ENCODE data around the gene PHF2. TPM values are rescaled to one million over a fixed set of nuclear protein-coding genes. Genes with fewer than 3 reads are reported as not detected.
"Not testable (repeated sequence)": the region's sequence is repeated elsewhere in the genome, so short reads cannot be mapped to it uniquely, and the experiment has no call there.

Gene PHF2
- total and polyA plus RNA-seq, 2 experiments from 2014 or later = 4.3 to 11.8 TPM

DNA sequence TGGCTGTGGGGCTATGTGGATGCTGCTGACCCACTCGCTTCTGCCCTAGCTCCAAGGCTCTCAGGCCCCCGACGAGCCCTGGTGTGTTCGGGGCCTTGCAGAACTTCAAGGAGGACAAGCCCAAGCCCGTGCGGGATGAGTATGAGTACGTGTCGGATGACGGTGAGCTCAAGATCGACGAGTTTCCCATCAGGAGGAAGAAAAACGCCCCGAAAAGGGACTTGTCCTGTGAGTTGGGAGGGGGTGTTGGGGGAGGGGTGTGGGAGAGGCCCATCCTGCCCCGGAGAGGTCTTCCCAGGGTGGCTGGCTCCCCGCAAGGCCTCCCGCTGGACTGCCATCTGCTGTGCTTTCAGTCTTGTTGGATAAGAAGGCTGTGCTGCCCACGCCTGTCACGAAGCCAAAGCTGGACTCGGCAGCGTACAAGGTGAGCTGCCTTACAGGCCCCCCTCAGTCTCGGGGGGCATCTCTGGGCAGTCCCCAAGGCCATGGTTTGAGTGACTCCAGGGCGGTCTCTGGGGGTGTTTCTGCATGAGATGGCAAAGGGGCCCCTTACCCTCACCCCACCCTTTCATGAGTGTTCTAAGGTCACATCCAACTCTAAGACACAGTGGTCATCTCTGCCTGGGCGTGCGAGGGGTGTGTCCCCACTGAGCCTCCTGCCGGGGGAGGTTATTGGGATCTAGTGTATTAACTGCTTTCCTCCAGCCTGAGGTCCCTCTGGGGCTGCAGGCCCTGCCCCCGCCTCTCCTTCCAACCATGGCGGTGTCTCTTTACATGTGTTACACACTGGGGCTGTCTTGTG is 89.5 kb downstream of the PHF2 start (continued):
- TF ChIP-seq, protein P1, sequence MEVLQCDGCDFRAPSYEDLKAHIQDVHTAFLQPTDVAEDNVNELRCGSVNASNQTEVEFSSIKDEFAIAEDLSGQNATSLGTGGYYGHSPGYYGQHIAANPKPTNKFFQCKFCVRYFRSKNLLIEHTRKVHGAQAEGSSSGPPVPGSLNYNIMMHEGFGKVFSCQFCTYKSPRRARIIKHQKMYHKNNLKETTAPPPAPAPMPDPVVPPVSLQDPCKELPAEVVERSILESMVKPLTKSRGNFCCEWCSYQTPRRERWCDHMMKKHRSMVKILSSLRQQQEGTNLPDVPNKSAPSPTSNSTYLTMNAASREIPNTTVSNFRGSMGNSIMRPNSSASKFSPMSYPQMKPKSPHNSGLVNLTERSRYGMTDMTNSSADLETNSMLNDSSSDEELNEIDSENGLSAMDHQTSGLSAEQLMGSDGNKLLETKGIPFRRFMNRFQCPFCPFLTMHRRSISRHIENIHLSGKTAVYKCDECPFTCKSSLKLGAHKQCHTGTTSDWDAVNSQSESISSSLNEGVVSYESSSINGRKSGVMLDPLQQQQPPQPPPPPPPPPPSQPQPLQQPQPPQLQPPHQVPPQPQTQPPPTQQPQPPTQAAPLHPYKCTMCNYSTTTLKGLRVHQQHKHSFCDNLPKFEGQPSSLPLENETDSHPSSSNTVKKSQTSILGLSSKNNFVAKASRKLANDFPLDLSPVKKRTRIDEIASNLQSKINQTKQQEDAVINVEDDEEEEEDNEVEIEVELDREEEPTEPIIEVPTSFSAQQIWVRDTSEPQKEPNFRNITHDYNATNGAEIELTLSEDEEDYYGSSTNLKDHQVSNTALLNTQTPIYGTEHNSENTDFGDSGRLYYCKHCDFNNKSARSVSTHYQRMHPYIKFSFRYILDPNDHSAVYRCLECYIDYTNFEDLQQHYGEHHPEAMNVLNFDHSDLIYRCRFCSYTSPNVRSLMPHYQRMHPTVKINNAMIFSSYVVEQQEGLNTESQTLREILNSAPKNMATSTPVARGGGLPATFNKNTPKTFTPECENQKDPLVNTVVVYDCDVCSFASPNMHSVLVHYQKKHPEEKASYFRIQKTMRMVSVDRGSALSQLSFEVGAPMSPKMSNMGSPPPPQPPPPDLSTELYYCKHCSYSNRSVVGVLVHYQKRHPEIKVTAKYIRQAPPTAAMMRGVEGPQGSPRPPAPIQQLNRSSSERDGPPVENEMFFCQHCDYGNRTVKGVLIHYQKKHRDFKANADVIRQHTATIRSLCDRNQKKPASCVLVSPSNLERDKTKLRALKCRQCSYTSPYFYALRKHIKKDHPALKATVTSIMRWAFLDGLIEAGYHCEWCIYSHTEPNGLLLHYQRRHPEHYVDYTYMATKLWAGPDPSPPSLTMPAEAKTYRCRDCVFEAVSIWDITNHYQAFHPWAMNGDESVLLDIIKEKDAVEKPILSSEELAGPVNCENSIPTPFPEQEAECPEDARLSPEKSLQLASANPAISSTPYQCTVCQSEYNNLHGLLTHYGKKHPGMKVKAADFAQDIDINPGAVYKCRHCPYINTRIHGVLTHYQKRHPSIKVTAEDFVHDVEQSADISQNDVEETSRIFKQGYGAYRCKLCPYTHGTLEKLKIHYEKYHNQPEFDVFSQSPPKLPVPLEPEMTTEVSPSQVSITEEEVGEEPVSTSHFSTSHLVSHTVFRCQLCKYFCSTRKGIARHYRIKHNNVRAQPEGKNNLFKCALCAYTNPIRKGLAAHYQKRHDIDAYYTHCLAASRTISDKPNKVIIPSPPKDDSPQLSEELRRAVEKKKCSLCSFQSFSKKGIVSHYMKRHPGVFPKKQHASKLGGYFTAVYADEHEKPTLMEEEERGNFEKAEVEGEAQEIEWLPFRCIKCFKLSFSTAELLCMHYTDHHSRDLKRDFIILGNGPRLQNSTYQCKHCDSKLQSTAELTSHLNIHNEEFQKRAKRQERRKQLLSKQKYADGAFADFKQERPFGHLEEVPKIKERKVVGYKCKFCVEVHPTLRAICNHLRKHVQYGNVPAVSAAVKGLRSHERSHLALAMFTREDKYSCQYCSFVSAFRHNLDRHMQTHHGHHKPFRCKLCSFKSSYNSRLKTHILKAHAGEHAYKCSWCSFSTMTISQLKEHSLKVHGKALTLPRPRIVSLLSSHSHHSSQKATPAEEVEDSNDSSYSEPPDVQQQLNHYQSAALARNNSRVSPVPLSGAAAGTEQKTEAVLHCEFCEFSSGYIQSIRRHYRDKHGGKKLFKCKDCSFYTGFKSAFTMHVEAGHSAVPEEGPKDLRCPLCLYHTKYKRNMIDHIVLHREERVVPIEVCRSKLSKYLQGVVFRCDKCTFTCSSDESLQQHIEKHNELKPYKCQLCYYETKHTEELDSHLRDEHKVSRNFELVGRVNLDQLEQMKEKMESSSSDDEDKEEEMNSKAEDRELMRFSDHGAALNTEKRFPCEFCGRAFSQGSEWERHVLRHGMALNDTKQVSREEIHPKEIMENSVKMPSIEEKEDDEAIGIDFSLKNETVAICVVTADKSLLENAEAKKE (CRISPR knock-in tag; IDR thresholded peaks at IDR 0.05) = no peak
- TF ChIP-seq, protein P2, sequence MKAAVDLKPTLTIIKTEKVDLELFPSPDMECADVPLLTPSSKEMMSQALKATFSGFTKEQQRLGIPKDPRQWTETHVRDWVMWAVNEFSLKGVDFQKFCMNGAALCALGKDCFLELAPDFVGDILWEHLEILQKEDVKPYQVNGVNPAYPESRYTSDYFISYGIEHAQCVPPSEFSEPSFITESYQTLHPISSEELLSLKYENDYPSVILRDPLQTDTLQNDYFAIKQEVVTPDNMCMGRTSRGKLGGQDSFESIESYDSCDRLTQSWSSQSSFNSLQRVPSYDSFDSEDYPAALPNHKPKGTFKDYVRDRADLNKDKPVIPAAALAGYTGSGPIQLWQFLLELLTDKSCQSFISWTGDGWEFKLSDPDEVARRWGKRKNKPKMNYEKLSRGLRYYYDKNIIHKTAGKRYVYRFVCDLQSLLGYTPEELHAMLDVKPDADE (IDR thresholded peaks at IDR 0.05) = no peak
- TF ChIP-seq POLR2AphosphoS5 (IDR thresholded peaks at IDR 0.05; ENCODE audit: low read depth) = no peak
- no peak for TF ChIP-seq ZNF331 (CRISPR knock-in tag; IDR thresholded peaks at IDR 0.05; ENCODE audit: low read depth)
- TF ChIP-seq, protein P3, sequence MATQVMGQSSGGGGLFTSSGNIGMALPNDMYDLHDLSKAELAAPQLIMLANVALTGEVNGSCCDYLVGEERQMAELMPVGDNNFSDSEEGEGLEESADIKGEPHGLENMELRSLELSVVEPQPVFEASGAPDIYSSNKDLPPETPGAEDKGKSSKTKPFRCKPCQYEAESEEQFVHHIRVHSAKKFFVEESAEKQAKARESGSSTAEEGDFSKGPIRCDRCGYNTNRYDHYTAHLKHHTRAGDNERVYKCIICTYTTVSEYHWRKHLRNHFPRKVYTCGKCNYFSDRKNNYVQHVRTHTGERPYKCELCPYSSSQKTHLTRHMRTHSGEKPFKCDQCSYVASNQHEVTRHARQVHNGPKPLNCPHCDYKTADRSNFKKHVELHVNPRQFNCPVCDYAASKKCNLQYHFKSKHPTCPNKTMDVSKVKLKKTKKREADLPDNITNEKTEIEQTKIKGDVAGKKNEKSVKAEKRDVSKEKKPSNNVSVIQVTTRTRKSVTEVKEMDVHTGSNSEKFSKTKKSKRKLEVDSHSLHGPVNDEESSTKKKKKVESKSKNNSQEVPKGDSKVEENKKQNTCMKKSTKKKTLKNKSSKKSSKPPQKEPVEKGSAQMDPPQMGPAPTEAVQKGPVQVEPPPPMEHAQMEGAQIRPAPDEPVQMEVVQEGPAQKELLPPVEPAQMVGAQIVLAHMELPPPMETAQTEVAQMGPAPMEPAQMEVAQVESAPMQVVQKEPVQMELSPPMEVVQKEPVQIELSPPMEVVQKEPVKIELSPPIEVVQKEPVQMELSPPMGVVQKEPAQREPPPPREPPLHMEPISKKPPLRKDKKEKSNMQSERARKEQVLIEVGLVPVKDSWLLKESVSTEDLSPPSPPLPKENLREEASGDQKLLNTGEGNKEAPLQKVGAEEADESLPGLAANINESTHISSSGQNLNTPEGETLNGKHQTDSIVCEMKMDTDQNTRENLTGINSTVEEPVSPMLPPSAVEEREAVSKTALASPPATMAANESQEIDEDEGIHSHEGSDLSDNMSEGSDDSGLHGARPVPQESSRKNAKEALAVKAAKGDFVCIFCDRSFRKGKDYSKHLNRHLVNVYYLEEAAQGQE (IDR thresholded peaks at IDR 0.05; ENCODE audit: unreplicated experiment) = no peak

DNA sequence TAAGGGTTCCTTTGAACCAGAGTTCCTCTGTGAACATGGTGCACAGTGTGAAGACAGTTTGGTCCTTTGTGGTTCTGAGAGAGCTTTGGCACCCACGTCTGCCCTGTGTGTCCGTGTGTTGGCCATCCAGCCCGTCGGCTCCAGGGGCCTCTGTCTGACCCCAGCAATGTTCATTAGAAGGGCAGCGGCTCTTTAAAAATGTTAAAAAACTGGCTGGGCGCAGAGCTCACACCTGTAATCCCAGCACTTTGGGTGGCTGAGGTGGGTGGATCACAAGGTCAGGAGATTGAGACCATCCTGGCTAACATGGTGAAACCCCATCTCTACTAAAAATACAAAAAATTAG is 90.0 kb downstream of the PHF2 start:
- not testable (repeated sequence) for H3K4me1 Mint-ChIP-seq; H3K27ac Mint-ChIP-seq; H2AFZ ChIP-seq; H3K27me3 Mint-ChIP-seq (ENCODE audit: insufficient read depth, low read depth, poor library complexity); H3K4me2 ChIP-seq; DNase-seq (ENCODE audit: low spot score); H3F3A ChIP-seq (replicated peaks; ENCODE audit: low read depth); H3K4me3 ChIP-seq; H3K9me3 Mint-ChIP-seq; H3K4me1 ChIP-seq (ENCODE audit: insufficient read depth); H3K36me3 ChIP-seq (ENCODE audit: insufficient read depth); H3K36me3 Mint-ChIP-seq (ENCODE audit: low read depth); H4K20me1 ChIP-seq (replicated peaks; ENCODE audit: insufficient read depth); H3K79me2 ChIP-seq (replicated peaks; ENCODE audit: insufficient read depth); H3K27me3 ChIP-seq (ENCODE audit: insufficient read depth); ATAC-seq; H3K4me3 Mint-ChIP-seq; H3K27ac ChIP-seq (ENCODE audit: low read depth); H3K9me2 ChIP-seq (ENCODE audit: insufficient read depth)
